ENCODE data around the gene TECRL. TPM values are rescaled to one million over a fixed set of nuclear protein-coding genes. Genes with fewer than 3 reads are reported as not detected.

TECRL gene
- total RNA-seq, 1 experiment from 2014 or later, result not detected

- TF ChIP-seq REST (IDR thresholded peaks at IDR 0.05; ENCODE audit: low read depth) (no peak), ZNF274 (IDR thresholded peaks at IDR 0.05; ENCODE audit: low read depth, low read length) (no peak), POLR2AphosphoS5 (IDR thresholded peaks at IDR 0.05; ENCODE audit: low read depth, low read length) (no peak)
Measured at GRCh38 chr4:64402684-64403083, 6.6 kb downstream of the TECRL start (continued).

- intact Hi-C loops (cut with micrococcal nuclease), result no loop called here
- no peak for TF ChIP-seq CEBPB (IDR thresholded peaks at IDR 0.05; ENCODE audit: low read depth)
- no peak for TF ChIP-seq MAX (IDR thresholded peaks at IDR 0.05)
- TF ChIP-seq YY1 (IDR thresholded peaks at IDR 0.05; ENCODE audit: extremely low read depth, insufficient replicate concordance, low read depth, low read length), result no peak
- TF ChIP-seq FOSL1 (IDR thresholded peaks at IDR 0.05; ENCODE audit: low read depth), result no peak
- no peak for TF ChIP-seq REST (IDR thresholded peaks at IDR 0.05; ENCODE audit: low read depth)
- H3K27ac ChIP-seq (ENCODE audit: low read depth, low read length), result no peak overlapping the region
- no peaks in the 10 kb centered on the region for H3K79me2 ChIP-seq (ENCODE audit: insufficient read depth, low read length)
- ATAC-seq (no peak), DNase-seq (ENCODE audit: low read depth, low spot score) (no peak)
- peaks cover 3 to 4% of the 10 kb centered on the region in 2 experiments; a peak in 2 of 4 replicates for H3K9me3 ChIP-seq (ENCODE audit: control insufficient read depth in 1 of 2, insufficient read depth in 1 of 2, low read depth in 1 of 2, low read length in 2 of 2)
- POLR2A ChIA-PET, result no interaction called here
- no peaks in the 10 kb centered on the region for H3K9me2 ChIP-seq (ENCODE audit: insufficient read depth)
- no peaks in the 10 kb centered on the region for H4K20me1 ChIP-seq (ENCODE audit: insufficient read depth)
- BruUV-seq (replicated peaks), result no TSS peak
- H3K9ac ChIP-seq (ENCODE audit: low read length), result no peak overlapping the region
- no peaks in the 10 kb centered on the region for H3K27me3 ChIP-seq (ENCODE audit: insufficient read depth, low read length)
- RAD21 ChIA-PET (ENCODE audit: low non-redundant PET in 1 of 2, low total read pairs in 2 of 2, uncharacterized antibody in 2 of 2, unreplicated experiment in 2 of 2), result no interaction called here
- CTCF ChIA-PET, result no interaction called here
- no peak overlapping the region for H3K4me2 ChIP-seq (ENCODE audit: low read length)
- H2AFZ ChIP-seq (ENCODE audit: low read depth, low read length, poor library complexity, severe bottlenecking), result no peak overlapping the region
- H3K36me3 ChIP-seq (ENCODE audit: control insufficient read depth in 1 of 2, insufficient read depth in 2 of 2, low read length in 2 of 2), result no peaks in the 10 kb centered on the region
- no peak overlapping the region for H3K4me3 ChIP-seq (replicated peaks in 1 of 2; ENCODE audit: low read depth in 1 of 2, low read length in 2 of 2)
- H3K4me1 ChIP-seq (ENCODE audit: control insufficient read depth in 1 of 2, insufficient read depth in 2 of 2, low read length in 2 of 2), result no peaks in the 10 kb centered on the region
Measured at GRCh38 chr4:64399313-64400109, 9.7 kb downstream of the TECRL start.

All from HCT116 (cell line).